ENCODE results near the gene HSD3B7.
"Not testable (repeated sequence)": the region's sequence is repeated elsewhere in the genome, so short reads cannot be mapped to it uniquely, and the experiment has no call there.

The HSD3B7 gene

DNA sequence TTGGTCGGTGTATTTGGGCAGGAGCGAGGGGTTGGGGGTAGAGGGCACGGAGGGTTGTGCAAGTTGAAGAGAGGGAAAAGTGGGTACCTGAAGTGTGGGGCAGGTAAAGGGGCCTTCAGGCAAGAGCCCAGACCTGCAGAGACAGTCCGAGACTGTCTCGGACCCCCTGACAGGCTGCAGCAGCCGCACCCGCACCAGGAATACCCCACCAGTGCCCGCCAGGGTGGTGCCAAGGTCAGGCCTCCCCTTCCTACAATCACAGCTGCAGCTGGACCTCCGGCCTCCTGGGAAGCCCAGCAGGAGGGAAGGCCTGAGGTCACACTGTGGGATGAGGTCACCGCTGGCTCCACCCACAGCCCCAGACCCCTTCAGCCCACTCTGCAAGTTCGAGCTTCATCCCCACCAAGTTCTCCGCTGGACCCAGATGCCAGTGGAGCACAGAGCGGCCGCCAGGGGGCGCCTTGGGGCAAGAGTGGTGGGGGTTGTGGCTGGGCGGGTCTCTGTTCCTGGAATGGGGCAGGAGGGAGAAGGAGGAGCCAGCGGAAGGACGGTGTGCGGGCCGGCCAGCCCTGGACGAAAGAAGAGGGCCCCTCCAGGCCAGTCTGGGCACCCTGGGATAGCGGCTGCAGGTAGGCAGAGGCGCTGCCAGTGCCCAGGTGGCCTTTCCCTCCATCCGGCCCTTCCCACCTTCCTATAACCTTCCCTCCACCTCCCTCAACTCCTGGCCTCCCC, at the start of gene HSD3B7:
Gene HSD3B7 (plus strand): TSS at position 539 of the 732 bp plus-strand sequence. CDS start 452 bp downstream, outside the sequence.
- FAIRE-seq, result peak; percentile 65
- peak; percentile 98 for DNase-seq (ENCODE audit: insufficient read length, low spot score)

DNA sequence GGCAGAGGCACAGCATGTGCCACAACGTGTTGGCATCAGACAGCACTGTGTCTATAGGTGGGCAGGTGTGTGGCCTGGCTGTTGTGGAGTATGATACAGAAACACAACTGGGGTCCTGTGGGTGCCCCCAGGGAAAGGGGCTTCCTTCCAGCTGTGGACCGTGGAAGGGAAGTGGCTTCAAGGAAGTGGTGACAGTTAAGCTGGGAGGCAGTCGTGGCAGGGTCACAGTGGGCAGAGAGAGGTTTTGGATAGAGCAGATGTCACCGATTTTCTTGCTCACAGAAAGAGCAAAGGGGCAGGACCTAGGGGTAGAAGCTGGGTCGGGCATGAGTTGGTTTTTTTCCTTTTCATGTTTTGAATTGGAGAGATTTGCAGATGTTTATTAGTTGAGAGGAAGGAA, 47.3 kb upstream of the HSD3B7 start:
- DNase-seq (ENCODE audit: insufficient read length, low spot score) (no peak), FAIRE-seq (no peak)

DNA sequence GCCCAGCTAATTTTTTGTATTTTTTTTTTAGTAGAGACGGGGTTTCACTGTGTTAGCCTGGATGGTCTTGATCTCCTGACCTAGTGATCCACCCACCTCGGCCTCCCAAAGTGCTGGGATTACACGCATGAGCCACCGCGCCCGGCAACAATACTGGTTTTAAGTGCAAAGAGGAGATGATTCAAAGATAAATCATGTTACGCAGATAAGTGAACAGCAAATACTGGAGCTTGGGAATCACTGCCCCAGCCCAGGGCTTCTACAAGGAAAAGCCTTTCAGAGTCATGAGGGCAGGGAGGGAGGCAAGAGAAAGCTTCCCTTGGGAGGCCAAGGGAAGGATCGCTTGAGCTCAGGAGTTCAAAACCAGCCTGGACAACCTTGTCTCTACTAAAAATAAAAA, 45.4 kb upstream of the HSD3B7 start:
- DNase-seq (ENCODE audit: insufficient read length, low spot score); FAIRE-seq: not testable (repeated sequence)

DNA sequence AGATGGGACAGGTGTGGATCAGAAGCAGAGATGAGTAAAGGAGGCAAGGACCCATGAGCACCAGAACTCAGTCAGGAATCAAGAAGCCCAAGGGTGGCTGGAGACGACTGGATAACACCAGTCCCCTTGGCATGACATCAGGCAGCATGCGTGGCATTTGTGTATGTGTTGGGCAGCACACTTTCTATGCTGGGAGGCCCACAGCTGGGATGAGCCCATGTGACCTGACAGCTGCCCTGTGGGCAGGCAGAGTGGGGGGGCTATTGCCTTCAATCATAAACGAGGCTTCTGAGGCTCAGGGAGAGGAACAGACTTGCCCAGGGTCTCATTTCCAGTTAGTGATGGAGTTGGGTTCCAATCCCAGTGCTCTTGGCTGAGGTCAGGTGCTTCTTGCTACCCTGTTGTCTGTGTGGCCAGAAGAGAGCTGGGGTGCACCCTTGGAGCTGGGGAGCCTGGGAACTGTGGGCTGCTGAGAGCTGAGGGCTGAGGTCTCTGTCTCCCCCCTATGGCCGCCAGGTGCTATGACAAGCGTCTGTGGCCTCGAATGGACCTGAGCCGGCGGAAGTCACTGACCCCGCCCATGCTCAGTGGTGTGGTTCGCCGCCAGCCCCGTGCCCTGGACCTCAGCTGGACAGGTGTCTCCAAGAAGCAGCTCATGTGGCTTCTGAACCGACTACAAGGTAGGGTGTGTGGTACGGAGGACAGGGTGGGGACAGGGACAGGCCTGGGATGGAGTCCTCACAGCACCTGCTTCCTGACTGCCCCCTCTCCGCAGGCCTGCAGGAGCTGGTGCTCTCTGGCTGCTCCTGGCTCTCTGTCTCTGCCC, 43.2 kb upstream of the HSD3B7 start:
- FAIRE-seq, result peak; percentile 87

DNA sequence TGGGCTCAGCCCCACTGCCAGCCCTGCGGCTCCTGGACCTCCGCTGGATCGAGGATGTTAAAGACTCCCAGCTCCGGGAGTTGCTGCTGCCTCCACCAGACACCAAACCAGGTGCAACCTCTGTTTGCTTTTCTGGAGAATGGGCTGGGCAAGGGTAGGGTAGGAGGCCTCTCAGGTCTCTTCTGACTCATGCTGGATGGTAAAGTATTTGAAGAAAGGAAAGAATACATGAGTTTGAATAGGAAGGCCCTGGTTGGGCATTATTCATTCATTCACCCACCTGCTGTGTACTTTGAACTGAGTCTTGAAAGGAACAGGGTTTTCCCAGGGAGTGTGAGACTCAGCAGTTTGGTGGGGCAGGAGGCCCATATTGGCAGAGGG, 42.6 kb upstream of the HSD3B7 start:
- FAIRE-seq (no peak), DNase-seq (ENCODE audit: insufficient read length, low spot score) (no peak)

More for the DNA sequence above, 43.2 kb upstream of the HSD3B7 start:
- DNase-seq (ENCODE audit: insufficient read length, low spot score), result peak; percentile 94

DNA sequence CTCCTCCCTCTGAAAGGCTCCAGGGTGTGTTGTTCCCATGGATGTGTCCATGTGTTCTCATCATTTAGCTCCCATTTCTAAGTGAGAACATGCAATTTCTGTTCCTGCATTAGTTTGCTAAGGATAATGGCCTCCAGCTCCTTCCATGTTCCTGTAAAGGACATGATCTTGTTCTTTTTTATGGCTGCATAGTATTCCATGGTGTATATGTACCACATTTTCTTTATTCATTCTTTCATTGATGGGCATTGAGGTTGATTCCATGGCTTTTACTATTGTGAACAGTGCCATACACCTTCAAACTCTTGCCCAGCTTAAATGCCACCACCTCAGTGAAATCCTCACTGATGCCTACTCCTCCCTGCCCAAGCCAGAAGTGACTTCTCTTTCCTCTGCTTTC, 40.7 kb upstream of the HSD3B7 start:
- no peak for FAIRE-seq

DNA sequence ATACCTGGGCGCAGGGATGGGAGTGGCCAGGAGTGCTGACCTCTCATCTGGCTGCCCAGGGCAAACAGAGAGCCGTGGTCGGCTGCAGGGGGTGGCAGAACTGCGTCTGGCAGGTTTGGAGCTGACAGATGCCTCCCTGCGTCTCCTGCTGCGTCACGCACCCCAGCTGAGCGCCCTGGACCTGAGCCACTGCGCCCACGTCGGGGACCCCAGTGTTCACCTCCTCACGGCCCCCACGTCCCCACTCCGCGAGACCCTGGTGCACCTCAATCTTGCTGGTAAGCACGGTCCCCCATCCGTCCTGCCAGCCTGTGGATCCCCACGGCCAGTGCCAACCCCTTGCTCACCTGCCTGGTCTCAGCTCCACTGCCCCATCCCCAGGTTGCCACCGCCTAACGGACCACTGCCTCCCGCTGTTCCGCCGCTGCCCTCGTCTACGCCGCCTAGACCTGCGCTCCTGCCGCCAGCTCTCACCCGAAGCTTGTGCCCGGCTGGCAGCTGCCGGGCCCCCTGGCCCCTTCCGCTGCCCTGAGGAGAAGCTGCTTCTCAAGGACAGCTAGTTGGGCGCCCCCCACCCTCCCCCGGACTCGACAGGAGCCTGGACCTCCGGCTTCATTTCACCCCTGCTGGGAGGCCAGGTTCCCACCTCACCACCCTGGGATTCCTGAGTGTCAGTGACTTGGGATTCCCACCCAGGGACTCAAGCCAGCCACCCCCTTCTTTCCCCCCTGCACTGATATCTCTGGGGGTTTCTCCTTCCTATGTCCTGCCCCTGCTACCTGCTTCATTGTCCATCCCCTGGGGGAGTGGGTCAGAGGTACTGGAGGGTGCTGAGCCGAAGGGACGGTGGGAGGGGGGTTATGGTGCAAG, 38.1 kb upstream of the HSD3B7 start:
- DNase-seq (ENCODE audit: insufficient read length, low spot score), result no peak
- FAIRE-seq, result no peak

More for the DNA sequence above, 40.7 kb upstream of the HSD3B7 start:
- no peak for DNase-seq (ENCODE audit: insufficient read length, low spot score)

DNA sequence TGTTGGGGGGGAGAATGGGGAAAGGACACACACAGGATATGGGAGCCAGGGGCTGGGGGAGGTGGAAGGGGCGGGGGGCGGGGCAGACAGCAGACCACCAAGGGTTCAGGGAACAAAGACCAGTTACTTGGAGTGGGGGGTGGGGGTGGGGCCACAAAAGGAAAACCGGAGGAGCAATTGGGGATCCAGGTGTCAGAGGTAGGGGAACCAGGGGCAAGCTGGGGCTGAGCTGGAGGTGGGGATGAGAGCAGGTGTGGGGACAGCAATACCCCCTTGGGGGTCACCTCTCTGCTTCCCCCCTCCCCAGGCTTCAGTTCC, 37.5 kb upstream of the HSD3B7 start:
- FAIRE-seq (no peak), DNase-seq (ENCODE audit: insufficient read length, low spot score) (no peak)

DNA sequence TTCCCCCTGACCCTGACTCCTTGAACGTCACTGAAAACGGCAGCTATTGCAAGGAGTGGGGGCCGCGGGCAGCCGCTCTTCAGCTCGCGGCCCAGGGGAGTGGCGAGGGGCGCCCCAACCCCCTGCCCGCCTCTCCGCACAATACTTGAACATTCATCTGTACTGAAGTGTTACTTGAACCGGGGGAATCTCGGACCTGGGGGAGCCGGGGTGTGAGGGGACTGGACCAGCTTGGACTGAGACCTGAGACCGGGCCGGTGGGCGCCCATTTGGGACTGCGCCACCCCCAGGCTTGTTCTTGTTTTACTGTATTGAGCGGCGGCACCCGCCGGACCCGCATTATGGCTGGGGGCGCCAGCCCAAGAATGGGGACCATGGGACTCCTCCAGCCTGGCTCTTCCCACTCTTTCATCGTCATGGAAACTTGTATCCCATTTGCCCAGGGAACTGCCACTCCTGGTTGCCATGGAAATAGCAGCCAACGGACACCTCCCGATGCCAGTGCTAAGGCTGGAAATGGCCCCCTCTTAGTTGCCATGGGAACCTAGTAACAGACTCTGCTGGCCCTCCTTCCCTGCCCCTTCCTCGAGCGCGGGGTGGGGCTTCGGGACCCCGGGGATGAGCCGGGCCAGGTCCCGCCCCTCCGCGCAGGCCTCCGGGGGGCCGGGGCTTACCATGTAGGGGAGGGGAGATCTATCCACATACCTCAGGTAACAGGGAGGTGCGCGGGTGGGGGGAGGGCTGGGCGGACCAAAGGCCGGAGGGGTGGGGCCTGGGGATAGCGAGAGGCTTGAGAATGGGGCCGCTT, 36.9 kb upstream of the HSD3B7 start:
- no peak for DNase-seq (ENCODE audit: insufficient read length, low spot score)
- no peak for FAIRE-seq

DNA sequence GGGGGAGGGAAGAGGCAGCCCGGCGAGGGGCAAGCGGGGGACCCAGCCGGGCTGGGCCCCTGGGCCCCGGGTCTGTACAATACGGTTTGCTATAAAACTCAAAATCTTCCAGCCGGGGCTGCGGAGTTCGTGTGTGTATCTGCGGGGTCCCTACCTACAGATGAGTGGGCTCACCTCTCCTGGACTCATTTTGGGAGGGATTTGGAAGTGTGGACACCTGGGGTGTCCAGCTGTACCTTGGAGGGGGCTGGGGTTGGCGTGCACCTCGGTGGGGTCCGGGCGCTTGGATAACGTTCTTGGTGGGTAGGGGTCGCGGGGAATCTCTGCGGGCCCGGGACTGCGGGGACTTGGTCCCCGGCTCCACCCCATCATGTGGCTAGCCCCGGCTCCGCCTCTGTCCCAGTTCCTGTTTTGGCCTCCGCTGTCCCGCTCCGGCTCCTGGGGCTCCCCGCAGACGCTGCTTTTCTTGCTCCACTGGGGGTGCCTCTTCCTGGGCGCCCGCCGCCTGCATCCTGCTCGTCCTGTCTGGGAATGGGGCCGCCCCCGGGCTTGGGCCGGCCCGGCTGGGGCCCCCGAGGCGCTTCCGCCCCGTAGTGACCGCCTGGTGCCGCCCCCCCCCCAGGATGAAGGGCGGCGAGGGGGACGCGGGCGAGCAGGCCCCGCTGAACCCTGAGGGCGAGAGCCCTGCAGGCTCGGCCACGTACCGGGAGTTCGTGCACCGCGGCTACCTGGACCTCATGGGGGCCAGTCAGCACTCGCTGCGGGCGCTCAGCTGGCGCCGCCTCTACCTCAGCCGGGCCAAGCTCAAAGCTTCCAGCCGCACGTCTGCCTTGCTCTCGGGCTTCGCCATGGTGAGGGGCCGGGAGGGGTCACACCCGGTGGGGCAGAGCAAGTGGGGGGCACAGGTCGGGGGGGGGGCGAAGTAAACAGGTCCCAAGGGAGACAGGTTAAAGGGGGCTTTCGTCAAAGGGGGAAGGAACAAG, 36.0 kb upstream of the HSD3B7 start, which contains the start of gene ORAI3:
Gene ORAI3 (plus strand): TSS at position 402 of the 983 bp plus-strand sequence. CDS start 222 bp downstream, at position 624.
- peak; percentile 11 for FAIRE-seq
- DNase-seq (ENCODE audit: insufficient read length, low spot score), result peak; percentile 78

DNA sequence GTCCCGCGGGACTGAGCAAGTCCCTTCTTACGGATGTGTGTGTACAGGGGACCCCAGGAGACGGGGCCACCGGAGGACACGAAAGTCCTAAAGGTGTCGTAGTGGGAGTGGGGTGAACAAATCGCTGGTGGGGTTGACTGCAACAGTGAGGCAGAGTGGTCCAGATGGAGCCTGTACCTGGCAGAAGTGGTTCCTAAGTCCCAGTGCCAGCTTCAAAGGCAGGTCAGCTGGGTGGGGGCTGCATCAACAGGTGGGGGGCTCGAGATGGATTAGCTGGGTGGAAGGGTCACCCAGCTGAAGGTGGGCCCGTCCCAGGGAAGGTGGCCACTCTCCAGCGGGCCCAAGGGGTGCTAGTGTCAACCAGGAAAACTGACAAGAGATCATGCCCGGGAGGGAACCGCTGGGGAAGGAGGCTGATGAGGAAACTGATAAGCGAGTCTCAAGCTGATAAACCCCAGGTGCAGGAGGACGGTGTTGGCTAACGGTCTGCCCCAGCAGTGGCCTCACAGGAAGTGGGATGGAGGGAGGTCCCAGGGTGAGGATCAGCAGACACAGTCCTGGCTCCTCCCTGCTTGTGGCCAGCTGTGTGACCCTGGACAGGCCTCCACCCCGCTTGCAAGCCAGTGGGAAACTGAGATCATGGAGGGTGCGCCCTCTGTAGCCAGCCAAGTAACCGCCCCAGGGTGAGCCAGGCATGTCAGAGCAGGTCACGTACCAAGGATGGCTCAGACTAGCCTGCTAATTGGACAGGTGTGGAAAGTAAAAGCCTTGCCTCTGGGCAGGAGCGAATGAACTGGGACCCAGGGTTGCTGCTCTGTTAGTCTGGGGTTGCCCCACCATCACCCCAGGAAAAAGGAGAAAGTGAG, 35.1 kb upstream of the HSD3B7 start:
- FAIRE-seq (peak; percentile 70), DNase-seq (ENCODE audit: insufficient read length, low spot score) (no peak)

DNA sequence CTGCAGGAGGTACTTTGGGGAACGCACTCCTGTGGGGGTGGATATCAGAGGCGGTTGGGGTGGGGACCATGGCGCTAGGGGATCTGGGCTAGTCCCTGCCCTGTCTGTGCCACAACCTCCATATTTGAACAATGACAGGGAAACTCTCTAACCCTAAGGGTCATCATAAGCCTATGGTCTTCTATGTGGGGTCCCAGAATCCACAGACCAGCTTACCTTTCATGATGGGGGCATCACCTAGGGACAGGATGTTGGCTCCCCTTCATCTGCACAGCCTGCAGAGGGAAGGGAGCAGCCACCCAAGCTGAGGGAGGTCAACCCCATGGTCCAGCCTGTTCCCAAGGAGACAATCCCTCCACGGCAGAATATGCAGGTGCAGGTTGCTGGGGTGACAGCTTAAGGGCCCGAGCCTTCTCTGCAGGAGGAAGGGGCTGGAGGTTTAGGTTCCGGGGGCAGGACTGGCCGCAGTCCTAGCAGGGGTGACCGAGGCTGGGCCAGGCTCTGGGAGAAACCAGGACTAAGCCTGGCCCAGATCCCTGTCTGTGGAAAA, 34.4 kb upstream of the HSD3B7 start:
- FAIRE-seq, result peak; percentile 14

DNA sequence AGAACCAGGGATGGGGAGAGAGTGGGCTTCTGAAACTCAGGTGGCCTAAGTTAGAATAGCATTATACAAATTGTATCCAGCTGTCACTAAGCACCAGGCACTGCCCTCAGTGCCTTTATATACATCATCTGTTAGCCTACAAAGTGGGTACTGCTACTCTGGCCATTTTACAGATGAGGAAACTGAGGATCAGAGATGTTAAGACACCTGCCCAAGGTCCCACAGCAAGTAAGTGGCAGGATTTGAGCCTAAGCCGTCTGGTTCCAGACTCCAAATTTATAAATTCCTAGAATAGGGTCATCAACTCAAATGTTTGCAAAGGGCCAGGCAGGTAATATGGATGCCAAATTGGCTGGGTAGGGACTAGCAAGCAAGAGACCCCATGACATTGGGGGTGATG, 33.8 kb upstream of the HSD3B7 start:
- DNase-seq (ENCODE audit: insufficient read length, low spot score) (no peak), FAIRE-seq (no peak)

More for the DNA sequence above, 34.4 kb upstream of the HSD3B7 start:
- no peak for DNase-seq (ENCODE audit: insufficient read length, low spot score)

DNA sequence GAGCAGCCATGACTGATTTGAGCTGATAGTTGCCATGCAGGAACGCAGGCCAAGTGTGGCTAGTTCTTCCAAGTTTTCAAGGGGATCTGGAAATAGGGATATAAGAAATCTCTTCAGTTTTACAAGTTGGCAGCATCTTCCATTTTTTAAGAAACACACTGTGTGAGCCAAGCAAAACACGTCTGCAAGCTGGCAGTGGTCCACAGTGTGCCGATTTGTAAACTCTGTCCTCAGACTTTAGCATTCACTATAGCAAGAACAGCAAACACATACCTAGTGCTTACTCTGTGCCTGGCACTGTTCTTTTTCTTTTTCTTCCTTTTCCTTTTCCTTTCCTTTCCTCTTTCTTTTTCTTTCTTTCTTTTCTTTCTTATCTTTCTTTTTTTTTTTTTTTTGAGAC, 33.3 kb upstream of the HSD3B7 start:
- no peak for FAIRE-seq
- DNase-seq (ENCODE audit: insufficient read length, low spot score), result no peak

DNA sequence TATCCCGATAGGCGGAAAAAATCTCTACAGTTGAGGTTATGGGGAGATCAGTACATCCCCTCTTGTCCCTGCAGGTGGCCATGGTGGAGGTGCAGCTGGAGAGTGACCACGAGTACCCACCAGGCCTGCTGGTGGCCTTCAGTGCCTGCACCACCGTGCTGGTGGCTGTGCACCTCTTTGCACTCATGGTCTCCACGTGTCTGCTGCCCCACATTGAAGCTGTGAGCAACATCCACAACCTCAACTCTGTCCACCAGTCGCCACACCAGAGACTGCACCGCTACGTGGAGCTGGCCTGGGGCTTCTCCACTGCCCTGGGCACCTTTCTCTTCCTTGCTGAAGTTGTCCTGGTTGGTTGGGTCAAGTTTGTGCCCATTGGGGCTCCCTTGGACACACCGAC, 31.9 kb upstream of the HSD3B7 start:
- FAIRE-seq (no peak), DNase-seq (ENCODE audit: insufficient read length, low spot score) (no peak)

DNA sequence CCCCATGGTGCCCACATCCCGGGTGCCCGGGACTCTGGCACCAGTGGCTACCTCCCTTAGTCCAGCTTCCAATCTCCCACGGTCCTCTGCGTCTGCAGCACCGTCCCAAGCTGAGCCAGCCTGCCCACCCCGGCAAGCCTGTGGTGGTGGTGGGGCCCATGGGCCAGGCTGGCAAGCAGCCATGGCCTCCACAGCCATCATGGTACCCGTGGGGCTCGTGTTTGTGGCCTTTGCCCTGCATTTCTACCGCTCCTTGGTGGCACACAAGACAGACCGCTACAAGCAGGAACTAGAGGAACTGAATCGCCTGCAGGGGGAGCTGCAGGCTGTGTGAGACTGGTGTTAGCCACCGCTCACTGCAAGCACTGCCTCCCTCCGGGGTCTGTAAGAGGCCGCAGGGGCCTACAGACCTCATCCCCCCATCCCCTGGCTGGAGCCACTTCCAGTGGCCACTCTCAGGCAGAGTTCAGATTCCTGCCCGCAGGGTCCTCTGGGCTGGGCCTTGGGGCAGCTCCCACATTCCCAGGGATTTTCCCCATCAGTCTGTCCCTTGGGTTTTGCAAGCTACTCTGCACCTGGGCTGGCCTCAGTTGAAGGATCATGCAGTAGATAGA, 31.4 kb upstream of the HSD3B7 start:
- FAIRE-seq (peak; percentile 73), DNase-seq (ENCODE audit: insufficient read length, low spot score) (no peak)

DNA sequence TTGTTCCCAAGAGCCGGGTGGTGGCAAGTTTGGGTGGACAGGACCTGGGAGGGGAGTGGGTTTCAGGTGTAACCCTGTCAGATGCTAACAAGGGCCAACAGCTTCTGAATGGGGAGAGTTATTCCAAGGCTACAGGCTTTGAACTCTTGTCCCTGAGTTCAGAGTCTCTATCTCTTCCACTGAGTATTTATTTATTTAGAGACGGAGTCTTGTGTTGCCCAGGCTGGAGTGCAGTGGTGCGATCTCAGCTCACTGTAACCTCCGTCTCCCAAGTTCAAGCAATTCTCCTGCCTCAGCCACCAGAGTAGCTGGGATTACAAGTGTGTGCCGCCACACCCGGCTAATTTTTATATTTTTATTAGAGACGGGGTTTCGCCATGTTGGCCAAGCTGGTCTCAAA, 30.0 kb upstream of the HSD3B7 start:
- DNase-seq (ENCODE audit: insufficient read length, low spot score) (no peak), FAIRE-seq (no peak)

Measured in GM19239 (cell line).